ENCODE data around the gene SDHD. TPM values are rescaled to one million over a fixed set of nuclear protein-coding genes. Genes with fewer than 3 reads are reported as not detected.

The SDHD gene
- total RNA-seq, 1 donor from 2014 or later = 75.5 TPM

Other genes starting within 250 kb of the SDHD start
- 27.6 TPM for gene ALG9, start 215.3 kb upstream of the SDHD start, total RNA-seq
- 1.7 TPM for gene FDXACB1, start 207.7 kb upstream of the SDHD start, total RNA-seq
- gene CFAP68, start 207.3 kb upstream of the SDHD start, total RNA-seq = 18.8 TPM
- 1,238 TPM for gene CRYAB, start 175.1 kb upstream of the SDHD start, total RNA-seq
- gene HSPB2, start 174.1 kb upstream of the SDHD start, total RNA-seq = 14.4 TPM
- gene C11orf52, start 168.0 kb upstream of the SDHD start, total RNA-seq = not detected
- gene DIXDC1, start 149.5 kb upstream of the SDHD start, total RNA-seq = 45.2 TPM
- gene DLAT, start 61.5 kb upstream of the SDHD start, total RNA-seq = 19.4 TPM
- 1.8 TPM for gene PIH1D2, start 12.9 kb upstream of the SDHD start, total RNA-seq
- gene NKAPD1, start 12.6 kb upstream of the SDHD start, total RNA-seq = 18.1 TPM
- 30.8 TPM for gene TIMM8B, start 117 bp upstream of the SDHD start, total RNA-seq
- gene IL18, start 77.2 kb downstream of the SDHD start, total RNA-seq = 20.3 TPM
- 0.58 TPM for gene TEX12, start 80.5 kb downstream of the SDHD start, total RNA-seq
- gene BCO2, start 88.6 kb downstream of the SDHD start, total RNA-seq = 15.6 TPM
- 39.5 TPM for gene PTS, start 139.6 kb downstream of the SDHD start, total RNA-seq
- not detected for gene PLET1, start 174.0 kb downstream of the SDHD start, total RNA-seq

Measured in sciatic nerve (tissue), 1 donor.